HK-2 (cell line): Measurements from ENCODE around the gene NR5A1.

Experiments
- DNase-seq: peaks from one replicate; pipeline ENCODE4 v3.0.0-alpha.2; 2018; ENCODE audit not compliant: unreplicated experiment

The NR5A1 gene

DNA sequence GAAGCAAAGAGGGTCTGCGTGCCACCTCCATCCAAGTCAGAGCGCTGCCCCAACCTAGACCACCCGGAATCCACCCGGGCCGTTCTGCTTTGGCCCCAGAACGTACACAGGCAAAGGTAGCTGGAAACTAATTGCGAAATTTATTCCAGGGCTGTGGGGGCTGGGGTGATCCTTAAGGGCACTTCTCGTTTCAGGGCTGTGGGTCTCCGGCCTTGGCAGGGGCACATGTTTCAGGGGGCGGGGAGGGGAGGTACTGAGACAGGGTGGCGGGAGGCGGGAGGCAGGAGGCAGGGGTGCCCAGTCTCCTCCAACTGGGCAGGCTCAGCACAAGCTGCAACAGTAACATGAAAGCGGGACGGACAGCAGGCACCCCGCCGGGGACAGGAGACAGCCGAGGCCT lies 26.1 kb downstream of the NR5A1 start:
- no peak for DNase-seq

DNA sequence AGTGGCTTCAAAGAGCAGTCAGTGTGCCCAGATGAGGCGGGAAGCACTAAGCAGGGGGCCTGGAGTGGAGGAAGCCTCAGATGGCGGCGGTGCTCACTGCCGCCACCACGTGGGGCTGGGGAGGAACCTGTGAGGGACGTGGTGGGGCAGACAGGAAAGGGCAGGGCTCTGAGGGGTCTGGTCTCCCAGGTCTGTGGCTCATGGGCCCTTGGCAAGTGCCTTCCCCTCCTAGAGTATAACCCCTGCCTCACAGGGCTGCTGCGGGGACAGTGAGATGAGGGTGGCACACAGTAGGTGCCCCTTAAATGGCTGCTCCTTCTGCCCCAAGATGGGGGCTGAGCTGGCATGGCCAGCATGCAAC lies 26.6 kb downstream of the NR5A1 start:
- DNase-seq = peak; percentile 36

DNA sequence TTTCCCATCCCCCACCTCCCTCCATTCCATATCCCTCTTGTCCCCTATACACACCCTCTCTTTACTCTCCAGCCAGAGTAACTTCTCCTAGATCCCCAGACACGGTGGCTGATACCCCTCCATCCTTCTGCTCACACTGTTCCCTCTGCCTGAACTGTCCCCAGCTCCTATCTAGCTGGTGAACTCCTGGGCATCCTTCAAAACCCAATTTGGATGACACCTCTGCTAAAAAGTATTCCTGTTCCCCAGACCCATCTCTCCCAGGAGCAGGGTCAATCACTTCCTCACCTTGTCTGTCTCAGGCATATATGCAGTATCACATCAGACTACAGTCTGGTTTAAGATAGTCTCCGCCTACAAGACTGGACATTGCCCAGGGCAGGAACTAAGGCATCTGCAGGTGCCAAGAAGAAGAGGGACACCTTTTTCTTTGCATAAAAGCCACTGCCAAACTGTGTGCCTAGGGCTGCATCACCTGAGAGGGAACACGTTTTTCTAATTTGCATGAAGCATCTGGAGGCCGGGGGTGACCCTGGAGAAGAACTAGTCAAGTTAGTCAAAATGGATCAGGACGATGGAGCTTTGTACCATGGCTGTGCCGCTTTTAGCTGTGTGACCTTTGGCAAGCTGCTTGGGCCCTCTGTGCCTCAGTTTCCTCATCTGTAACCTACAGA lies 27.1 kb downstream of the NR5A1 start:
- DNase-seq = no peak

DNA sequence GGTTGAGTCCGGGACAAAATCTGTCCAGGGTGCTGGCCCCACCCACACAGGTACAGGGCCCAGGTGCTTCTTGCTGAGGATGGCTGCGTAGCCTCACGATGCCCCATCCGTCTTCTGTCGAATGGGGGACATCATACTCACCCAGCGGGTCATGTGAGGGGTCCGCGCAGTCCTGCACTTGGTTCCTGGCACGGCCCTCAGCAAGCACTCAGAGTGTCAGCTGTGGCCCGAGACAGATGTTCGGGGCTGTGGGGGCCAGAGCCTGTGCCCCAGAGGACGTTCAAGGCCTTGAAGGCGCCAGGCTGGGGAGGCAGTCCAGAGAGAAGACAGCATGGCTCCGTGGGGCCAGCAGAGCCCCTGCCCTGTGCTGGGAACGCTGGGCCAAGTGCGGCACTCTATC lies 27.8 kb downstream of the NR5A1 start:
- DNase-seq = no peak

GRCh38 chr9:124478354-124478753 lies 28.8 kb downstream of the NR5A1 start:
- no peak for DNase-seq

DNA sequence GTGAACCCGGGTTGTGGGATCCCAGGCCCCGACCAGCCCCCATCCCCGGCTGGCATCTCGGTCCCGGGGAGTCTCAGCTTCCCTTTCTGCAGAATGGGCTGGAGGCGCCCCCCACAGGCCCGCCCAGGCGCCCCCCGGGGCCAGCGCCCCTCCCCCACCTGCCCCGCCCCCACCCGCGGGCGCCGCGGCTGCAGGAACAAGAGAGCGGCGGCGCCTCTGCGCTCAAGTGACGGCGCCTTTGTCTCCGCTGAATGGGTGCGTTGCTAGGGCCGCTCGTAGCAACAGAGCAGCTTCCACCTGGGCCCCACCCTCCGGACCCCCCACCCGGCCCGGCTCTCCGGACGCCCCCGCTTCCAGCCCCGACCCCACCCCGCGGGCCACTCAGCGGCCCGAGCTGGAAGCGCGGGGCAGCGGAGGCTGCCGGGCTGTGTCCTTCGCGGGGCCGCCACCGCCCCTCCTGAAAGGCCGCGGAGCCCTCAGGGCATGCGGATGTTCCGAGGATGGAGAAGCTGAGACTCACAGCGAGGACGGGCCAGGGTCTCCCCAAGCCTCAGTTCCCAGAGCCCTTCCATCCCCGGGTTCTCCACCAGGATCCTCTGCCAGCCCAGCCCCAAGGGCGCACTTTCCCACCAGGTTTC lies 29.4 kb downstream of the NR5A1 start:
- no peak for DNase-seq

DNA sequence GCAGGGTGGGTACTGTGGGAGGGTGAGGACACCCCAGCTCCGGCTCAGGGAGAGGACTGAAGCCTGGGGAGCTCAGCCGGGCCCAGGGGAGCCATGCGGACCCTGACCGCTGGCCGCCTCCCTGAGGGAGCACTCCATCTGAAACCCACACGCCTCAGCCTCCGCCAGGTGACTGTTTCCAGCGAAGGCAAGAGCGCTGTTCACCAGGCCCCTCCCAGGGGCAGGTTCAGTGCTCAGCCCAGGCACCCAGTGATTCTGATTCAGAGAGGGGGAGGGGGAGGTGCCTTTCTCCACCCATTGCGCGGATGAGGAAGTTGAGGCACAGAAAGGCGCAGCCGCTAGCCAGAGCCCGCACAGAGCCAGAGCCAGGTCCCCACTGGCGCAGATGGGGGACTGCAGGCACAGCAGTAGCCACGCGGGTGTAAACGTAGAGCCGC lies 30.0 kb downstream of the NR5A1 start:
- DNase-seq = no peak

- no peak for DNase-seq
These were observed 31.1 kb downstream of the NR5A1 start for GRCh38 chr9:124475868-124476690.

- no peak for DNase-seq
These were observed 31.9 kb downstream of the NR5A1 start for GRCh38 chr9:124475158-124475867.

DNA sequence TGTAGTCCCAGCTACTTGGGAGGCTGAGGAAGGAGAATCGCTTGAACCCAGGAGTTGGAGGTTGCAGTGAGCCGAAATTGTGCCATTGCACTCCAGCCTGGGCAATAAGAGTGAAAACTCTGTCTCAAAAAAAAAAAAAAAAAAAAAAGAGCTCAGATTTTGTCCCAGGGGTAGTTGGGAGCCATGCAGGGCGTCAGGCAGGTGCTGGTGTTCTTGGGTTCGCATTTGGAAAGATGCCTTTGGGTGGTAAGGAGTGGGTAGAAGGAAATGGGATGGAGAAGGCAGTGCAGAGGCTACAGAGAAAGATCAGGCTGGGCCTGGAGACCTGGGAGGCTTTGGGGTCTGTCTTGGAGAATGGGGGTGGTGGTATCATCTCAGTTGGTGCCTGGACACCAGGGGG lies 33.0 kb downstream of the NR5A1 start:
- no peak for DNase-seq

DNA sequence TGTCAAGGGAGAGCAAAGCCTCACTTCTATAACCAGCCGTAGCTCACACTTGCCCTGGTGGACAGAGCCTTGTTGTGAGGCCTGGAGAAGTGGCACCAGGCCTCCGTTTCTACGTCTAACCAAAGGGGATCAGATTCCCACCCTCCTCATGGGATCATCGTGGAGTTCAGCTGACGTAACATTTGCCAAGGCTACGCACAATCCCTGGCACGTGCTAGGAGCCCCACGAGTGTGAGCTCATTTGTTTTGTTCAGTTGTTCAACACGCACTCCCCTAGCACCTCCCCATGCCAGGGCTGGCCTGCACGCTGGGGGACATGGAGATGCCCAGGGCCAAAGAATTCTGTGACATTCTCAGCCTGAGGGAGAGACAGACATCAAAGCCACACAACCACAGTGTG lies 33.9 kb downstream of the NR5A1 start:
- no peak for DNase-seq

DNA sequence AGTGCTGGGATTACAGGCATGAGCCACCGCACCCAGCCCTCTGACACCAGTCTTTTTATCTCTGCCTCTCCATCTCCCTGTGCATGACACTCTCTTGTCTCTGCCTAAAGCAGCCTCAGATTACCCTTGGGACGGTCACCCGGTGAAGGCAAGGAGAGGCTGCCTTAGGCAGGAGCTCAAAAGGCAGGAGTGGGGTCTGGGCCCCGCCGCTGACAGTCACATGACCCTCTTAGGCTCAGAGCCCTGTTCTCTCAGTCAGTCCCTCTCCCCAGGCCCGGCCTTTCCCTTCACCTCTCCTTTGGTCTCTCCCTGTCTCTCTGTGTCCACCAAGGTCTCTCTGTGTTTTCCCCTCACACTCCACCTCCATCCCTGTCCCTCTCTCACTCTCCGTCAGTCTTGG lies 34.4 kb downstream of the NR5A1 start:
- no peak for DNase-seq

- DNase-seq = no peak
These were observed 35.4 kb downstream of the NR5A1 start for GRCh38 chr9:124471761-124472160.

DNA sequence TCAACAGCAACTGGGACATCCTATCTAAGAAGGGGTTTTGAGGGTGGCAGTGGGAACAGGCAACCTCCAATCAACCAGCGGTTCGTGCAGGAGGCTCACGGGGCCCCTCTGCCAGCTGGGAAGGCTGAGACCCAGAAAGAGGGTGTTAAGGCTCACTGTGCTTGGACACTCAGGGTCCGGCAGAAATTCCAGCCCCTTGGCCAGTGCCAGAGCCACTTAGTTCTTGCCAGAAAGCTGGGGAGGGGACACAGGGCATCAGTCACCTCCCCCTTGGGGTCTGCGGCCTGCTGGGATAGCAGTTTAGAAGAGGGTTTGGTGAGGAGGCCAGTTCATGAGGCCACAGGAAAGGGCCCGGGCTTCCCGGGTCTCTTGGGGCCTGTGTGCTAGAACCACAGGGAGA lies 36.5 kb downstream of the NR5A1 start:
- no peak for DNase-seq

DNA sequence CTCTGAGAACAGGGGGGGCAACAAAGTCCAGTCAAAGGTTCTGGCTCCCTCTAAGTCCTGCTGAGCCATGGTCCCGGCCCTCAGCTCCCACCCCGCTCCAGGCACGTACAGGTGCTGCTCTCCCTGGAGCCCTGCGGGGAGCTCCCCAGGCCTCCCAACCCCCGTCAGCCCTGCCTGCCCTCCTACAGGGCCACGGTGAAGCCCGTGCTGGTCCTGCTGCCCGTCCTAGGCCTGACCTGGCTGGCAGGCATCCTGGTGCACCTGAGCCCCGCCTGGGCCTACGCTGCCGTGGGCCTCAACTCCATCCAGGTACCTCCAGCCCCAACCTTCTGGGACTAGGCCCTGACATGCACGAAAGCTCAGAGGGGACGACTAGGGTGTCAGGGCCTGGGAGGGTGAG lies 36.9 kb downstream of the NR5A1 start:
- DNase-seq = no peak

GRCh38 chr9:124469011-124469832 lies 38.0 kb downstream of the NR5A1 start:
- DNase-seq = no peak

- DNase-seq = no peak
These were observed 39.0 kb downstream of the NR5A1 start for GRCh38 chr9:124468061-124468740.

- no peak for DNase-seq
These were observed 39.7 kb downstream of the NR5A1 start for GRCh38 chr9:124467410-124468060.

GRCh38 chr9:124465736-124466135 lies 41.5 kb downstream of the NR5A1 start:
- no peak for DNase-seq

DNA sequence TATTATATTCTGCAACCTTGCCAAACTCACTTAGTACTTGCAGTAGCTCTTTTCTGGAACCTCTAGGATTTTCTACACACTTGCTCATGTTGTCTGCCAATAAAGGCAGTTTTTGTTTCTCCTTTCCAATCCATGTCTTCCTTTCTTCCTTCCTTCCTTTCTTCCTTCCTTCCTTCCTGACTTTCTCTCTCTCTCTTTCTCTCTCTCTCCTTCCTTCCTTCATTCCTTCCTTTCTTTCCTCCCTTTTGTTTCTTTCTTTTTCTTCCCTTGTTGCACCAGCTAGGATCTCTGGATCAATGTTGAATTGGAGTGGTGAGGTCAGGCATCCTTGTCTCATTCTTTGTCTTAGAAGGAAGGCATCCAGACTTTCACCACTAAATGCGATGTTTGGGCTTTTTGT lies 44.5 kb downstream of the NR5A1 start:
- DNase-seq = no peak
